GM19468 (cell line): Measurements from ENCODE around the gene MIPOL1.
"Not testable (repeated sequence)": the region's sequence is repeated elsewhere in the genome, so short reads cannot be mapped to it uniquely, and the experiment has no call there.

Source experiments
- ATAC-seq: cut with Tn5 transposase; IDR thresholded peaks from one replicate; pipeline ENCODE4 v1.9.1; 2021; ENCODE audit warnings: mild to moderate bottlenecking, moderate library complexity, moderate number of reproducible peaks; ENCODE audit not compliant: unreplicated experiment; ENCODE audit errors: extremely low read depth

The MIPOL1 gene

DNA sequence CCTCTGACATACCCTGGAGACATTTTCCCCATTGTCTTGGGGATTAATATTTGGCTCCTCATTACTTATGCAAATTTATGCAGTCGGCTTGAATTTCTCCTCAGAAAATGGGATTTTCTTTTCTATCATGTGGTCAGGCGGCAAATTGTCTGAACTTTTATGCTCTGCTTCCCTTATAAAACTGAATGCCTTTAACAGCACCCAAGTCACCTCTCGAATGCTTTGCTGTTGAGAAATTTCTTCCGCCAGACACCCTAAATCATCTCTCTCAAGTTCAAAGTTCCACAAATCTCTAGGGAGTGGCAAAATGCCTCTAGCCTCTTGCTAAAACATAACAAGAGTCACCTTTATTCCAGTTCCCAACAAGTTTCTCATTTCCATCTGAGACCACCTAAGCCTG lies 27.9 kb downstream of the MIPOL1 start:
- not testable (repeated sequence) for ATAC-seq

DNA sequence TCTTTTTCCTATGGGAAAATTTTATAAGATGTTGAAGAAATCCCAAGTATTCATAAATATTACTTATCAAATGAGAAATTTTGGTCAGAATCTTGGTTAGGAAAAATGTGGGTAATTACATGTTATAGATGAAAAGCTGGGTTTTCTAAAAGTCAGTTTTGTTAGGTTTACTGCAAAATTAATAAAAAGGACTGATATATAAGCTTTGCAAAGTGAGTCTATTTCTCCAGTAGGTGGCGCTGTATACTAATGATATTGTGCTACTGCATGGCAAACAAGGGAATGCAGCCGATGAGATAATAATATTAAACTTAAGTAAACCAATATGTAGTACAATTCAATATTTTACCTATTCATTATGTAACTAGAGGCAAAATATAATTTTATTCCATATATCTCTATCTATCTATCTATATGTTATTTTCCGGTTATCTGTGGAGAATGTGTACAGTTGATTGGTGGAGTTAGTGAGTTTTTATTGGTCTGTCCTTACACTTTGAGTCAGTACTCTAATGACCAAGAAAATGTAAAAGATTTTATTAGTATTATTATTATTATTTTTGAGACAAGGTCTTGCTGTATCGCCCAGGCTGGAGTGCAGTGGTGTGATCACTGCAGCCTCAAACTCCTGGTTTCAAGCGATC lies 32.9 kb downstream of the MIPOL1 start:
- ATAC-seq = no peak

GRCh38 chr14:37232907-37233481 lies 35.3 kb downstream of the MIPOL1 start:
- no peak for ATAC-seq

DNA sequence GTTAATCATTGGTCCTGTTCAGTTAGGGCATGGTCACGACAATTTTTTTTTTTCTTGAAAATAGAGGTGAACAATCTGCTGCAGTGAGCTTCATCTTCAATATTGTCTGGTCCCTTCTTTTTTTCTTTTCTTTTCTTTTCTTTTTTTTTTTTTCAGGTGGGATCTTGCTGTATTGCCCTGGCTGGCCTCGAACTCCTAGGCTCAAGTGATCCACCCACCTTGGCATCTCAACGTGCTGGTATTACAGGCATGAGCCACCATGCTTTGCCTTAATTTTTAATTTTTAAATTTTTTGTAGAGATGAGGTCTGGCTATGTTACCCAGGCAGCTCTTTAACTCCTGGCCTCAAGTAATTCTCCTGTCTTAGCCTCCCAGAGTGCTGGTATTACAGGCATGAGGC lies 36.5 kb downstream of the MIPOL1 start:
- ATAC-seq = no peak

GRCh38 chr14:37236044-37236443 lies 38.3 kb downstream of the MIPOL1 start:
- ATAC-seq = not testable (repeated sequence)

- ATAC-seq = no peak
These were observed 39.4 kb downstream of the MIPOL1 start for GRCh38 chr14:37237094-37237493.

GRCh38 chr14:37237735-37238200 lies 40.0 kb downstream of the MIPOL1 start:
- no peak for ATAC-seq

DNA sequence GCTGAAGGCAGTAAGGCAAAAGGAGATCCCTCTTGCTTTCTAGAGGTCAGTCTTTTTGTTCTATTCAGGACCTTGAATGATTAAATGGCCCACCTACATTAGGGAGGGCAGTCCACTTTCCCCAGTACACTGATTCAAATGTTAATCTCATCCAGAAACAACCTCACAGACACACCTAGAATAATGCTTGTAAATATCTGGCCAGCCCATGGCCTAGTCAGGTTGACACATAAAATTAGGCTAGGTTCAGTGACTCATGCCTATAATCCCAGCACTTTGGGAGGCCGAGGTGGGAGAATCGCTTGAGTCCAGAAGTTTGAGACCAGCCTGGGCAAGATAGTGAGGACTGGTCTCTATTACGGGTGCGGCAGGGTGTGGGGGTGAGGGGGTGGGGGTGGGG lies 43.5 kb downstream of the MIPOL1 start:
- ATAC-seq = no peak

DNA sequence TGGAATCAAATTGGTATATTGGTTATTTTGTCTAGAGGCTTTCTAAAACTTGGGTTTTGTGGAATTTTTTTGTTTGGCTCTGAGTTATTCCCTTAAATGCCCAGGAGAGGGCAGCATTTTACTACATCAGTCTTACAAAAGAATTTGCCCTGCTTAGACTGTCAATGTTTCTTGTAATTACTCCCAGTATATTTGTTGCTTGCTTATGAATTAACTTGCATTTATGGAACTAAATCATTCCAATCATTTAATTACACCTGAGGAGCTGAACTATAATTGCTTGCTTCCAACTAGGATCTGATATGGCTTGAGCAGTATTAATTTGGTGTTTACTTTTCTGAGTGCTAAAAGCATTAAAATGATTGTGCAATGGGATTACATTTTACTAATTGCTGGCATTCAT lies 48.7 kb downstream of the MIPOL1 start:
- ATAC-seq = no peak

DNA sequence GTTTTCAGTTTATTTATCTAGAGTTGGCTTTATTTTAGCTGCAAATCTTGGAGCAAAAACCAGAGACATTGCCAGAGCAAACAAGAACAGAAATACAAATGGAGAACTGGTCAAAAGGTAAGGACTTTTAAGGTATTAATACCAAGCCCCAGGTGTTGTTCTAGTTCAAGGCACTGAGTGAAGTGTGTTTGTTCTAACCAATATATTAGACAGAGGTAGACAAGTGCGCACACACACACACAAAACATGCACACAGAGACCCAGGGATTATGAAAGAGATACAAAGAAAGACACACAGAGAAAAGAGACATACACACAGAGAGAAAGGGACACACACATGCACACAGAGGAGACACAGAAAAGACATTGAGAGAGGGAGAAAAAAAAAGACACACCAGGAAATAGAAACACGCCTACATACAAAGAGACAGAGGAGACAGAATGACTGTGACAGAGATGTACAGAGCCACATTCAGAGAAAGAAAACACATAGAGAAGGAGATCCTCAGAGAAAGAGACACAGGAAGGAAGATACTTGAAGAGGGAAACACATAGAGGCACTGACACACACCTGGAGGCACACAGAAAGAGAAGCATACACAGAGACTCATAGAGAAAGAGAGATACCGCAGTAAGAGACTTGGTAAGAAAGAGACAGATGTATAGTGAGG lies 50.2 kb downstream of the MIPOL1 start:
- ATAC-seq = no peak

GRCh38 chr14:37251775-37252174 lies 54.0 kb downstream of the MIPOL1 start:
- no peak for ATAC-seq

DNA sequence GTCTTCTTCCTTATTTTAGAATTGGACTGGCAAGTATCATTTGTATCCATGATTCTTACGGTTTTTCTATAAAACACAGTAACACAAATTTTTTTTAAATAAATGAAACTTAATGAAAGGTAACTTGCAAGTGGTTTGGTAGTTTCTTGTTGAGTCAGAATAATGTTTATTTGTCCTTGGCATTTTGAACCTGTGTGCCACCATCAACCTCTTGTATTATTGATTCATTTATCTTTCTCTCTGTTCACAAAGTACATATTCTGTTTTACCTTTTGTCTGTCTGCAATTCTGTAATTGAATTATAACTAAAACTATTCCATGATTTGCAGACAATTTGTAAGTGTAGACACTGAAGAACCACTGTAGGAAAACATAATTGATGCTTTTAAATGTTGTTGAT lies 54.7 kb downstream of the MIPOL1 start:
- no peak for ATAC-seq

DNA sequence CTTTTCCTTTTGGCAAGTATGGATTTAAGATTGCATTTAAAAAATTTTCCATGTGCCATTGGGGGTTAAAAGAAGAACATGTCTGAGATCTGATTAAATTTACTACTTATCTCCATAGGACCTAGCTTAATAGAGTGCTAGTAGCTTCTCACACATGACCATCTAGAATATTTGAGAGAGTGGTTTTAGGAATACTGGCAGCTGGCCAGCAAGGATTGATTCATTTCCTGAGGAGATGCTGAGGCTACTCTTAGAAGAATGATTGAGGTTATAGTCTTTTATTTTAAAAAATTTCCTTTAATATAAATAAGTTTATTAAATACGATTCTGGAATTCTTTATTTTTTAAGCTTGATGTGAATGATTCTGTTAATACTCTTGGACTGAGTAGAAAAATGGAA lies 56.2 kb downstream of the MIPOL1 start:
- ATAC-seq = no peak

GRCh38 chr14:37254411-37254947 lies 56.7 kb downstream of the MIPOL1 start:
- no peak for ATAC-seq

- no peak for ATAC-seq
These were observed 59.8 kb downstream of the MIPOL1 start for GRCh38 chr14:37257501-37258070.

GRCh38 chr14:37262649-37263048 lies 64.9 kb downstream of the MIPOL1 start:
- no peak for ATAC-seq

GRCh38 chr14:37263656-37264236 lies 66.0 kb downstream of the MIPOL1 start:
- ATAC-seq = no peak

- ATAC-seq = no peak
These were observed 71.1 kb downstream of the MIPOL1 start for GRCh38 chr14:37268788-37269187.

DNA sequence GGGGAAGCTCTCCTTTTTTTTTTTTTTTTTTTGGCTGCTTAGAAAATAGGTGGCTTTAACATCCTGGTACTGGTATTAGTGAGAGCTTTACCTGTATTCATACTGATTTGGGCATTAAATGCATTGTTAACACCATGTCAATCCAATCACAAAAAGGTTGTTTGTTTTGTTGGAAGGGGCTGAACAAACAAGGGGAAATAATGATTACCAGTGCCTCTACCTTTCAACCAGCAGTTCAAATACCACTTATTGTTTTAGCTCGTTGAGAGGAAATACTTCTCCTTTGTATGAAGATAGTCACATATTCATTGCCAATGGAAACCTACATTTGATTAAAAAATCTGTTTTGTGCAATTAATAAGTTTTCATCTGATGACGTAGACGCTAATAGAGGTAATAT lies 72.9 kb downstream of the MIPOL1 start:
- ATAC-seq = no peak

GRCh38 chr14:37272569-37272968 lies 74.8 kb downstream of the MIPOL1 start:
- ATAC-seq = no peak

DNA sequence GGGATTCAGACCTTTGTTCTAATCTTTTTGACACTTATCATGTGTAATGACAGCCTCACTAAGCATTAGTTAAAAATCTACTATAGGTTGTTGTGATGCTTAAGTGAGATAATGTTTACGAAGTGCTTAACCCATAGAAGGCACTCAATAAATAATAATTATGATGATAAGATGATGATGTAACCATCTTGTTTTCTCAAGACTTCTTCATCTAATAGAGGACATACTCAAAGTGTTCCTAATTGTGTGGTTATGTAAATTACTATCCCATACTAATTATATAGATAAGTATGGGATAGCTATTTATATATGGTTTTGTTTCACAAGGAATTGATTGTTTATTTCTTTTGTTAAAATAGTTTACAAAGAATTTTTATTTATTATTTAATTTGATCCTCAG lies 76.9 kb downstream of the MIPOL1 start:
- no peak for ATAC-seq
